ENCODE measurements around the gene TNF.

- TF ChIP-seq CTCF (conservative IDR thresholded peaks at IDR 0.05; ENCODE audit: low read depth, low read length) (no peak), EZH2 (IDR thresholded peaks at IDR 0.05; ENCODE audit: borderline replicate concordance, low read depth, low read length, poor library complexity, severe bottlenecking) (no peak)
Observed at GRCh38 chr6:31619805-31620585, 44.6 kb downstream of the TNF start.

Data from A673 (cell line).